Panc1 (cell line): ENCODE results near the gene MEGF8. TPM values are rescaled to one million over a fixed set of nuclear protein-coding genes. Genes with fewer than 3 reads are reported as not detected.
"Not testable (repeated sequence)": the region's sequence is repeated elsewhere in the genome, so short reads cannot be mapped to it uniquely, and the experiment has no call there.

Experiments
- ATAC-seq: fragments of 200-7000 bp; cut with Tn5 transposase; 2 replicates; pipeline ENCODE4 v1.9.1; 2020; ENCODE audit warnings: mild to moderate bottlenecking, moderate library complexity
- BruUV-seq: library from RNA; stranded (reverse); fragments of 400-500 nt; replicated peaks from 2 replicates; lab custom pipeline; 2021; lab: Mats Ljungman, UMichigan
- CTCF ChIA-PET: fragments of 300-600 bp; sonication (Branson Sonifier 250); formaldehyde crosslinking; loops from one replicate; lab custom pipeline; 2022; ENCODE audit warnings: antibody characterized with exemption; lab: Charles Lee
- POLR2A ChIA-PET: fragments of 300-600 bp; sonication (Branson Sonifier 250); formaldehyde crosslinking; loops from one replicate; lab custom pipeline; 2022; ENCODE audit warnings: antibody characterized with exemption; lab: Charles Lee
- DNase-seq: peaks from one replicate; pipeline ENCODE4 v3.0.0-alpha.2; 2010; ENCODE audit warnings: low read depth, low spot score
- H3K27ac ChIP-seq: 2 replicates; pipeline ENCODE4 v1.5.1; 2011; ENCODE audit warnings: mild to moderate bottlenecking, low read length, inconsistent platforms
- H3K27me3 ChIP-seq: fragments of 200-500 bp; sonication (Bioruptor generic); 2 replicates; pipeline ENCODE4 v1.6.0; 2014; ENCODE audit warnings: low read length, inconsistent platforms; ENCODE audit not compliant: control insufficient read depth, insufficient read depth
- H3K36me3 ChIP-seq: fragments of 200-500 bp; sonication (Bioruptor generic); 2 replicates; pipeline ENCODE4 v1.5.1; 2014; ENCODE audit warnings: inconsistent platforms, mild to moderate bottlenecking, low read length, moderate library complexity; ENCODE audit not compliant: control insufficient read depth, insufficient read depth
- H3K4me1 ChIP-seq: 2 replicates; pipeline ENCODE4 v1.5.1; 2011; ENCODE audit warnings: inconsistent platforms, mild to moderate bottlenecking, low read length, moderate library complexity; ENCODE audit not compliant: control insufficient read depth, insufficient read depth
- H3K4me3 ChIP-seq, 2 experiments: 2 replicates each; pipeline ENCODE4 v1.5.1; 2011 to 2012; ENCODE audit warnings: low read depth in 2 of 2, low read length in 2 of 2, mild to moderate bottlenecking in 2 of 2, inconsistent platforms in 1 of 2, moderate library complexity in 1 of 2
- H3K9me3 ChIP-seq: fragments of 200-500 bp; sonication (Bioruptor generic); 2 replicates; pipeline ENCODE4 v1.5.1; 2014; ENCODE audit warnings: low read depth, mild to moderate bottlenecking, inconsistent platforms, low read length, moderate library complexity; ENCODE audit not compliant: control insufficient read depth, insufficient read depth
- CTCF ChIP-seq: fragments of 450-650 bp; IDR thresholded peaks from 2 replicates; pipeline ENCODE4 v1.5.1; 2017; ENCODE audit warnings: mild to moderate bottlenecking
- POLR2AphosphoS5 ChIP-seq: IDR thresholded peaks from 2 replicates; pipeline ENCODE4 v1.6.1; 2012; ENCODE audit warnings: mild to moderate bottlenecking, low read depth, low read length, moderate library complexity
- SIN3A ChIP-seq: IDR thresholded peaks from 2 replicates; pipeline ENCODE4 v1.6.1; 2012; ENCODE audit warnings: low read depth, mild to moderate bottlenecking, low read length, moderate library complexity, borderline replicate concordance; ENCODE audit not compliant: insufficient read depth
- TCF7L2 ChIP-seq: IDR thresholded peaks from 2 replicates; pipeline ENCODE4 v1.6.1; 2011; ENCODE audit warnings: mild to moderate bottlenecking, low read depth, low read length, inconsistent platforms
- in situ Hi-C: cut with HindIII; loops from 2 replicates; pipeline ENCODE4 v1.10.0; 2016; ENCODE audit warnings: low sequenced_read_pairs, low pct_unique_long_range_greater_than_20kb
- intact Hi-C: fragments of 100-400 bp; cut with micrococcal nuclease; formaldehyde crosslinking; loops from one replicate; pipeline ENCODE4 v1.10.0; 2022; ENCODE audit not compliant: unreplicated experiment
- total RNA-seq: library from RNA; stranded (reverse); gene quantifications from one replicate; pipeline ENCODE4 v1.2.1, GENCODE V29; 2021; ENCODE audit not compliant: unreplicated experiment
- TF ChIP-seq, protein P1 (sequence below), 2 experiments: IDR thresholded peaks; 2 replicates each; pipeline ENCODE4 v1.6.1; 2011 to 2012; ENCODE audit warnings: low read depth in 2 of 2, control low read depth in 1 of 2, low read length in 1 of 2, mild to moderate bottlenecking in 1 of 2, moderate library complexity in 1 of 2; ENCODE audit not compliant: insufficient read depth in 1 of 2

The MEGF8 gene
- total RNA-seq, 1 experiment from 2014 or later, result 14.2 TPM

GRCh38 chr19:42339922-42340321 lies 14.5 kb downstream of the MEGF8 start:
- H3K27ac ChIP-seq, H3K27me3 ChIP-seq, BruUV-seq, H3K4me3 ChIP-seq, DNase-seq, H3K36me3 ChIP-seq, H3K9me3 ChIP-seq, CTCF ChIA-PET, POLR2A ChIA-PET, H3K4me1 ChIP-seq, in situ Hi-C loops, intact Hi-C loops, ATAC-seq: not testable (repeated sequence)

DNA sequence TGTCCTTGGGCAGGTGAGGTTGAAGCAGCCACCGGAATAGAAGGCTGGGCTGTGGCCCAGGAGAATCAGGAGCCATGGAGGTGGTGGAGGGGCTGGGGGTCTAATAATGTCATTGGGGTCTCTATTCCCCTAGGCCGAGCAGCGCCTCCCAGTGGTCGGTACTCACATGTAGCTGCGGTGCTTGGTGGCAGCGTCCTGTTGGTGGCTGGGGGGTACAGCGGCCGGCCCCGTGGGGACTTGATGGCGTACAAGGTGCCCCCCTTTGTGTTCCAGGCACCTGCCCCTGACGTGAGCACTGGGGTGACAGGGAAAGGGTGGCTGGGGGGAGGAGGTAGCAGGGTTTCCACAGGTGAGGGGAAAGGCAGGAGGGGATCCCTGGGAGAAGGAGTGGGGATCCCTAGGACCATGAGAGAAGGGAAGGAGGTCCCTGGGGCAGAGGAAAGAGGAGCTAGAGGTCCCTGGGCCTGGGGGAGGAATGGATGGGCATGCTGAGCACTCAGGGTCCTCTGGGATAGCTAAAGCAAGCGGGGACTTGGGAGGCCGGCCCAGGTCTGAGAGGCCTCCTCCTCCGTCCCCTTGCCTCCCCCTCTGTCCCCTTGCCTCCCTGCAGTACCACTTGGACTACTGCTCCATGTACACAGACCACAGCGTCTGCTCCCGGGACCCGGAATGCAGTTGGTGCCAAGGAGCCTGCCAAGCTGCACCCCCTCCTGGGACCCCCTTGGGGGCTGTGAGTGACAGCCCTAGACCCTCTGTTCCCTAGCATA lies 18.1 kb downstream of the MEGF8 start:
- Histone ChIP-seq H3K4me3 (no peak overlapping the region), H3K27me3 (no peaks in the 10 kb centered on the region), H3K9me3 (no peaks in the 10 kb centered on the region), H3K36me3 (no peaks in the 10 kb centered on the region), H3K27ac (no peak overlapping the region), H3K4me1 (no peaks in the 10 kb centered on the region)
- in situ Hi-C loops (no loop called here), intact Hi-C loops (no loop called here)
- POLR2A ChIA-PET, result no interaction called here
- BruUV-seq, result no TSS peak
- CTCF ChIA-PET, result no interaction called here
- DNase-seq (no peak), ATAC-seq (no peak)
- TF ChIP-seq TCF7L2 (no peak), CTCF (no peak), POLR2AphosphoS5 (no peak), SIN3A (no peak)
- TF ChIP-seq, protein P1, sequence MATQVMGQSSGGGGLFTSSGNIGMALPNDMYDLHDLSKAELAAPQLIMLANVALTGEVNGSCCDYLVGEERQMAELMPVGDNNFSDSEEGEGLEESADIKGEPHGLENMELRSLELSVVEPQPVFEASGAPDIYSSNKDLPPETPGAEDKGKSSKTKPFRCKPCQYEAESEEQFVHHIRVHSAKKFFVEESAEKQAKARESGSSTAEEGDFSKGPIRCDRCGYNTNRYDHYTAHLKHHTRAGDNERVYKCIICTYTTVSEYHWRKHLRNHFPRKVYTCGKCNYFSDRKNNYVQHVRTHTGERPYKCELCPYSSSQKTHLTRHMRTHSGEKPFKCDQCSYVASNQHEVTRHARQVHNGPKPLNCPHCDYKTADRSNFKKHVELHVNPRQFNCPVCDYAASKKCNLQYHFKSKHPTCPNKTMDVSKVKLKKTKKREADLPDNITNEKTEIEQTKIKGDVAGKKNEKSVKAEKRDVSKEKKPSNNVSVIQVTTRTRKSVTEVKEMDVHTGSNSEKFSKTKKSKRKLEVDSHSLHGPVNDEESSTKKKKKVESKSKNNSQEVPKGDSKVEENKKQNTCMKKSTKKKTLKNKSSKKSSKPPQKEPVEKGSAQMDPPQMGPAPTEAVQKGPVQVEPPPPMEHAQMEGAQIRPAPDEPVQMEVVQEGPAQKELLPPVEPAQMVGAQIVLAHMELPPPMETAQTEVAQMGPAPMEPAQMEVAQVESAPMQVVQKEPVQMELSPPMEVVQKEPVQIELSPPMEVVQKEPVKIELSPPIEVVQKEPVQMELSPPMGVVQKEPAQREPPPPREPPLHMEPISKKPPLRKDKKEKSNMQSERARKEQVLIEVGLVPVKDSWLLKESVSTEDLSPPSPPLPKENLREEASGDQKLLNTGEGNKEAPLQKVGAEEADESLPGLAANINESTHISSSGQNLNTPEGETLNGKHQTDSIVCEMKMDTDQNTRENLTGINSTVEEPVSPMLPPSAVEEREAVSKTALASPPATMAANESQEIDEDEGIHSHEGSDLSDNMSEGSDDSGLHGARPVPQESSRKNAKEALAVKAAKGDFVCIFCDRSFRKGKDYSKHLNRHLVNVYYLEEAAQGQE (IDR thresholded peaks at IDR 0.05; ENCODE audit: insufficient read depth in 1 of 2, low read depth in 2 of 2, low read length in 1 of 2), result no peak

DNA sequence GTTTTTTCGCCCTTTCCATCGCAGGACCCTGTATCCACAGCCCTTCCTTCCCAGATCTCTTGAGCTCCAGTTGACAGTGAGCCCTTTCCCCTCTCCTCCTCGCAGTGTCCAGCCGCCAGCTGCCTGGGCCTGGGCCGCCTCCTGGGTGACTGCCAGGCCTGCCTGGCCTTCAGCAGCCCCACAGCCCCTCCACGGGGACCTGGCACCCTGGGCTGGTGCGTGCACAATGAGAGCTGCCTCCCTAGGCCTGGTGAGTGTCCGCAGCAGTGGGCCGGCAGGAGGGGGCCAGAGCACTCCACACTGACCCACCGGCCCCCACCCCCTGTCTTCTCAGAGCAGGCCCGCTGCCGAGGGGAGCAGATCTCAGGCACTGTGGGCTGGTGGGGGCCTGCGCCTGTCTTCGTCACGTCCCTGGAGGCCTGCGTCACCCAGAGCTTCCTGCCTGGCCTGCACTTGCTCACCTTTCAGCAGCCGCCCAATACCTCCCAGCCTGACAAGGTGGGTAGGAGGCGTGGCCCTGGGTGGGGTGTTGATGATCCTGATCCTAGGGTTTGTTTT lies 19.0 kb downstream of the MEGF8 start:
- POLR2A ChIA-PET, result no interaction called here
- CTCF ChIA-PET, result no interaction called here
- BruUV-seq, result no TSS peak

More for the DNA sequence above, 19.0 kb downstream of the MEGF8 start:
- Histone ChIP-seq H3K27me3 (no peaks in the 10 kb centered on the region), H3K9me3 (no peaks in the 10 kb centered on the region), H3K36me3 (no peaks in the 10 kb centered on the region), H3K4me3 (no peak overlapping the region), H3K27ac (no peak overlapping the region), H3K4me1 (no peaks in the 10 kb centered on the region)
- TF ChIP-seq POLR2AphosphoS5 (no peak), TCF7L2 (no peak), SIN3A (no peak), CTCF (no peak)
- TF ChIP-seq, protein P1 (IDR thresholded peaks at IDR 0.05; ENCODE audit: insufficient read depth in 1 of 2, low read depth in 2 of 2, low read length in 1 of 2), result no peak
- no peak for ATAC-seq
- intact Hi-C loops (no loop called here), in situ Hi-C loops (no loop called here)
- no peak for DNase-seq
